ENCODE results near the gene PRKN.

PRKN gene

DNA sequence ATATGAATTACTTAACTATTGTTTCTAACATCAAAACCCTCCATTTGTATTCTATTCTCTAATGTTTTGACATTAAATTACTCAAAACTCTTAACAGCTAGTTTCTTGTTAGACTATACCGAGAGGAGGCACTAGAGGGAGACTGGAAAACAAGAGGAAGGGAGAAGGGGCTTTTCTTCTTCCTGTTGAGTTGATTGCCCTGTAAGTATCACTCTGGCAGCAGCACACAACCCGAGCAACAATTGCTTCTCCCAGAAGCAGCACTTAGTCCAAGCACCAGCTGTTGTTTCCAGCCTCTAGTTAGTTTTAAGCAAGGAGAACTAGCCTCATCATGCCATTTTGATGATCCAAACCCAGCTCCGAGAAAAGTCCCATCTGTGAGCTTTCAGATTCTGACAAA lies 603.8 kb downstream of the PRKN start:
- no peak overlapping the region for H3K27ac ChIP-seq (ENCODE audit: low read depth, low read length, severe bottlenecking)
- H3K9me3 ChIP-seq (ENCODE audit: control insufficient read depth, low read length), result no peaks in the 10 kb centered on the region
- no peaks in the 10 kb centered on the region for H3K4me1 ChIP-seq (ENCODE audit: control insufficient read depth, insufficient read depth, low read length, poor library complexity, severe bottlenecking)
- WGBS, 2 experiments (ENCODE audit: insufficient coverage in 2 of 2), result 68 to 100% methylated on average over 1 to 2 of the region's 3 CpGs
- no peak overlapping the region for H3K4me3 ChIP-seq (ENCODE audit: extremely low read depth, insufficient read depth, low read length, poor library complexity, severe bottlenecking)
- H3K36me3 ChIP-seq (ENCODE audit: control insufficient read depth, insufficient read depth, low read length), result no peaks in the 10 kb centered on the region

DNA sequence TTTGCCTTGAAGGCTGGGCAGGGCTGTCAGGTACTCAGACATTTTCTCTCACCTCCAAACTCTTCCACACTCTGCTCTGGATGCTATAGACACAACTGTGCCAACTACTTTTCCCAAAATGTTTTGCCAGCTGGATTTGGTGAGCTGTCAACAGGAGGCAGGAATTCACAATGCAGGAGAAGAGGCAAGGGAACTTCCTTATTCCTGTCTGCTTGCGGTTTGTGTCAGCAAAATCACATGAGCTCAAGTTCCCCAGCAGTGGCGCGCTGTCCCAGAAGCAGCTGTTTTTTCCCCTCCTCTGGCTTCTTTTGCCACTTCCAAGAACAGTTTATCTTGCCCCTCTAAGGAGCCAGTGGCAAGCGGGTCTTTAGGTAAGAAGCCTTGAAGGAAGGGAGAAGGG lies 608.2 kb downstream of the PRKN start:
- Histone ChIP-seq H3K36me3 (ENCODE audit: control insufficient read depth, insufficient read depth, low read length) (no peaks in the 10 kb centered on the region), H3K4me3 (ENCODE audit: extremely low read depth, insufficient read depth, low read length, poor library complexity, severe bottlenecking) (no peak overlapping the region), H3K9me3 (ENCODE audit: control insufficient read depth, low read length) (no peaks in the 10 kb centered on the region), H3K27ac (ENCODE audit: low read depth, low read length, severe bottlenecking) (no peak overlapping the region), H3K4me1 (ENCODE audit: control insufficient read depth, insufficient read depth, low read length, poor library complexity, severe bottlenecking) (no peaks in the 10 kb centered on the region)
- WGBS, 2 experiments (ENCODE audit: insufficient coverage in 2 of 2), result 83 to 100% methylated on average over 1 to 3 of the region's 4 CpGs

GRCh38 chr6:162118706-162119105 lies 608.9 kb downstream of the PRKN start:
- no peaks in the 10 kb centered on the region for H3K9me3 ChIP-seq (ENCODE audit: control insufficient read depth, low read length)
- 84 to 100% methylated on average over 2 to 3 of the region's 5 CpGs for WGBS, 2 experiments (ENCODE audit: insufficient coverage in 2 of 2)
- no peak overlapping the region for H3K4me3 ChIP-seq (ENCODE audit: extremely low read depth, insufficient read depth, low read length, poor library complexity, severe bottlenecking)
- H3K36me3 ChIP-seq (ENCODE audit: control insufficient read depth, insufficient read depth, low read length), result no peaks in the 10 kb centered on the region
- H3K4me1 ChIP-seq (ENCODE audit: control insufficient read depth, insufficient read depth, low read length, poor library complexity, severe bottlenecking), result no peaks in the 10 kb centered on the region
- no peak overlapping the region for H3K27ac ChIP-seq (ENCODE audit: low read depth, low read length, severe bottlenecking)

DNA sequence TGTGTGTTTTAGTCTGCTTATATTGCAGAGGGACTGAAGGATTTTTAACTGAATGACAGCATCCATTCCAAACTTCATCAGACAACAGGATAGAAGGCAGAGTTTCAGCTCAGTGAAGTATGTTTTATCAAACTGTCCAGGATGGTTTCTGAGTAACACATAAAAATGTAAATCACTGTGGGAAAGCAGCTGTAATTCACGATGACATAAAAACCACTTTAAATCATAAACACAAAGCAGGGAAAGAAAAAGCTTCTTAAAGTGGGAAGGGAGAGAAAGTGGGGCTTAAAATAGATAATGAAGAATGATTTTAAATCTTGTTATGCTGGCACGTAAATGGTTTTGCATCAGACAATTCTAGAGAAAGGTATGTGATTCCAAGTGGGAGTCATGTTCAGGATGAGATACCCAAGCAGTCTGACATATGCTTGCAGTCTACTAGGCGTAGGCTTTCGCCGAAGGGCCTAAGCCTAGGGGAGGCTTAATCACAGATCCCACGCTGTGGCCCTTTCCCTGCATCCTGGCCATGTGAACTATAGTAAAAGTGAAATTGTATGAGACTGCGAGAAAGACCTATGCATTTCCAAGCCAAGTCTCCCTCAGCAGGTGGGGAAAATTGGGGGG lies 610.6 kb downstream of the PRKN start:
- Histone ChIP-seq H3K27ac (ENCODE audit: low read depth, low read length, severe bottlenecking) (no peak overlapping the region), H3K36me3 (ENCODE audit: control insufficient read depth, insufficient read depth, low read length) (no peaks in the 10 kb centered on the region), H3K4me1 (ENCODE audit: control insufficient read depth, insufficient read depth, low read length, poor library complexity, severe bottlenecking) (no peaks in the 10 kb centered on the region), H3K9me3 (ENCODE audit: control insufficient read depth, low read length) (no peaks in the 10 kb centered on the region), H3K4me3 (ENCODE audit: extremely low read depth, insufficient read depth, low read length, poor library complexity, severe bottlenecking) (no peak overlapping the region)
- 88 to 91% methylated on average over 3 to 6 of the region's 7 CpGs for WGBS, 2 experiments (ENCODE audit: insufficient coverage in 2 of 2)

- 100% methylated on average over 1 of the region's 2 CpGs for WGBS, 2 experiments (ENCODE audit: insufficient coverage in 2 of 2)
- Histone ChIP-seq H3K4me3 (ENCODE audit: extremely low read depth, insufficient read depth, low read length, poor library complexity, severe bottlenecking) (no peak overlapping the region), H3K27ac (ENCODE audit: low read depth, low read length, severe bottlenecking) (no peak overlapping the region), H3K4me1 (ENCODE audit: control insufficient read depth, insufficient read depth, low read length, poor library complexity, severe bottlenecking) (no peaks in the 10 kb centered on the region), H3K36me3 (ENCODE audit: control insufficient read depth, insufficient read depth, low read length) (no peaks in the 10 kb centered on the region), H3K9me3 (ENCODE audit: control insufficient read depth, low read length) (no peaks in the 10 kb centered on the region)
Observed at GRCh38 chr6:162109480-162110050, 618.0 kb downstream of the PRKN start.

DNA sequence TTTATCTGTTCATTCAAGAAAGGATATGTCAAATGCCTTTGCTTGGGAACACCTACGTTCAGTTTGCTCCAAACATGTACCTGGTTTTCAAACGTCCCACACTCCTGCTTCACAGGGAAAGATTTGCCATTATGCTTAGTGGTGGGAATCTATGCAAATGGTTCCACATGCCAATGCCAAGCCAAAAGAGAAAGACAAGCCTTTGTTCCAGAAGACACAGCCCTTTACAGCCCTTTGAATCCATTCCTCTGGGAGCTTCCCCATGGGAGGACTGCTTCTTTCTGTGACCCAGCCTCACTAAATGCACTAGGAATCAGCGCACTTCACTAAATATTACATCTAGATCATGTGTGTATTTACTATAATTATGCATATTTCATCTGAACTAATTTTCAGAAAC lies 619.5 kb downstream of the PRKN start:
- H3K27ac ChIP-seq (ENCODE audit: low read depth, low read length, severe bottlenecking), result no peak overlapping the region
- no CpG with 5 or more reads among the region's 3 CpGs for WGBS, 2 experiments (ENCODE audit: insufficient coverage in 2 of 2)
- no peaks in the 10 kb centered on the region for H3K4me1 ChIP-seq (ENCODE audit: control insufficient read depth, insufficient read depth, low read length, poor library complexity, severe bottlenecking)
- H3K4me3 ChIP-seq (ENCODE audit: extremely low read depth, insufficient read depth, low read length, poor library complexity, severe bottlenecking), result no peak overlapping the region
- no peaks in the 10 kb centered on the region for H3K36me3 ChIP-seq (ENCODE audit: control insufficient read depth, insufficient read depth, low read length)
- no peaks in the 10 kb centered on the region for H3K9me3 ChIP-seq (ENCODE audit: control insufficient read depth, low read length)

- H3K36me3 ChIP-seq (ENCODE audit: control insufficient read depth, insufficient read depth, low read length), result no peaks in the 10 kb centered on the region
- no peak overlapping the region for H3K27ac ChIP-seq (ENCODE audit: low read depth, low read length, severe bottlenecking)
- H3K9me3 ChIP-seq (ENCODE audit: control insufficient read depth, low read length), result no peaks in the 10 kb centered on the region
- WGBS, 2 experiments (ENCODE audit: insufficient coverage in 2 of 2), result 79 to 93% methylated on average over 2 to 4 of the region's 5 CpGs
- no peak overlapping the region for H3K4me3 ChIP-seq (ENCODE audit: extremely low read depth, insufficient read depth, low read length, poor library complexity, severe bottlenecking)
- no peaks in the 10 kb centered on the region for H3K4me1 ChIP-seq (ENCODE audit: control insufficient read depth, insufficient read depth, low read length, poor library complexity, severe bottlenecking)
Observed at GRCh38 chr6:162100096-162100495, 627.5 kb downstream of the PRKN start.

DNA sequence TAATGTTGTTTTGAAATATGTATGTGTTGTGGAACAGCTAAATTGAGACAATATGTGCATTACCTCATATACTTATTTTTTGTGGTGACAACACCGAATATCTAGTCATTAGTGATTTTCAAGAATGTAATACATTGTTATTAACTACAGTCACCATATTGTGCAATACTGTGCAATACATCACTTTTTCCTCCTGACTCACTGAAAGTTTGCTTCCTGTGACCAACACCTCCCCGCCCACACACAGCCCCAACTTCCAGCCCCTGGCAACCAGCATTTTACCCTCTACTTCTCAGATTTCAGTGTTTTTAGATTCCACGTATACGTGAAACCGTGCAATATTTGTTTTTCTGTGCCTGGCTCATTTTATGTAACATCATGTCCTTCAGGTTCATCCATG lies 627.9 kb downstream of the PRKN start:
- no peak overlapping the region for H3K27ac ChIP-seq (ENCODE audit: low read depth, low read length, severe bottlenecking)

GRCh38 chr6:162092816-162093502 lies 634.6 kb downstream of the PRKN start:
- Histone ChIP-seq H3K27ac (ENCODE audit: low read depth, low read length, severe bottlenecking) (no peak overlapping the region), H3K36me3 (ENCODE audit: control insufficient read depth, insufficient read depth, low read length) (no peaks in the 10 kb centered on the region), H3K4me1 (ENCODE audit: control insufficient read depth, insufficient read depth, low read length, poor library complexity, severe bottlenecking) (no peaks in the 10 kb centered on the region), H3K9me3 (ENCODE audit: control insufficient read depth, low read length) (no peaks in the 10 kb centered on the region), H3K4me3 (ENCODE audit: extremely low read depth, insufficient read depth, low read length, poor library complexity, severe bottlenecking) (no peak overlapping the region)
- WGBS, 2 experiments (ENCODE audit: insufficient coverage in 2 of 2), result 91 to 93% methylated on average over 7 to 9 of the region's 11 CpGs

More for the DNA sequence above, 627.9 kb downstream of the PRKN start:
- H3K9me3 ChIP-seq (ENCODE audit: control insufficient read depth, low read length), result no peaks in the 10 kb centered on the region
- no peaks in the 10 kb centered on the region for H3K36me3 ChIP-seq (ENCODE audit: control insufficient read depth, insufficient read depth, low read length)
- no peak overlapping the region for H3K4me3 ChIP-seq (ENCODE audit: extremely low read depth, insufficient read depth, low read length, poor library complexity, severe bottlenecking)
- WGBS, 2 experiments (ENCODE audit: insufficient coverage in 2 of 2), result 94% methylated on average over 1 of the region's 5 CpGs; no CpG with 5 or more reads in 1 of the 2 experiments
- H3K4me1 ChIP-seq (ENCODE audit: control insufficient read depth, insufficient read depth, low read length, poor library complexity, severe bottlenecking), result no peaks in the 10 kb centered on the region

DNA sequence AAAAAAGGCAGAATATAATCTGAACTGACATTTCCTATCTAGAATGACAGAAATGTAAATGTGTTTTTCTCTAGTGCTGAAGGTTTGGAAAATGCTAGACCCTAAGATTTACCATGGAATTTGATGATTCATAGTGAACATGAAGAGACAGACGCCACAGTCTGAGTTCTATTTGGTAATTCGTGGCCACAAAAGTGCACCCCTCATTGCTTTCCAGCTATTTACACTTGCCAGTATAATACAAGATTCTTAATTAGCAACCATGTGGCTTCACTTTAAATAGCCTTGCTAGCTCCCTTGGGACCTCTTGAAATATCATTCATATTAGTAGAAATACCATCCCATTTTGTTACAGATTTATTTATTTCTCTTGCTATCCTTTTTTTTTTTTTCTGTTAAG lies 636.8 kb downstream of the PRKN start:
- no peak overlapping the region for H3K27ac ChIP-seq (ENCODE audit: low read depth, low read length, severe bottlenecking)
- H3K4me3 ChIP-seq (ENCODE audit: extremely low read depth, insufficient read depth, low read length, poor library complexity, severe bottlenecking), result no peak overlapping the region
- no peaks in the 10 kb centered on the region for H3K9me3 ChIP-seq (ENCODE audit: control insufficient read depth, low read length)
- H3K36me3 ChIP-seq (ENCODE audit: control insufficient read depth, insufficient read depth, low read length), result no peaks in the 10 kb centered on the region
- WGBS, 2 experiments (ENCODE audit: insufficient coverage in 2 of 2), result 60 to 100% methylated on average over 1 of the region's 2 CpGs
- no peaks in the 10 kb centered on the region for H3K4me1 ChIP-seq (ENCODE audit: control insufficient read depth, insufficient read depth, low read length, poor library complexity, severe bottlenecking)

GRCh38 chr6:162088091-162088490 lies 639.5 kb downstream of the PRKN start:
- H3K4me3 ChIP-seq (ENCODE audit: extremely low read depth, insufficient read depth, low read length, poor library complexity, severe bottlenecking), result no peak overlapping the region
- H3K36me3 ChIP-seq (ENCODE audit: control insufficient read depth, insufficient read depth, low read length), result no peaks in the 10 kb centered on the region
- no peaks in the 10 kb centered on the region for H3K9me3 ChIP-seq (ENCODE audit: control insufficient read depth, low read length)
- no peaks in the 10 kb centered on the region for H3K4me1 ChIP-seq (ENCODE audit: control insufficient read depth, insufficient read depth, low read length, poor library complexity, severe bottlenecking)
- no peak overlapping the region for H3K27ac ChIP-seq (ENCODE audit: low read depth, low read length, severe bottlenecking)
- WGBS, 2 experiments (ENCODE audit: insufficient coverage in 2 of 2), result no CpG with 5 or more reads among the region's 2 CpGs
